A673 (cell line): ENCODE measurements around the gene SPRTN. TPM values are rescaled to one million over a fixed set of nuclear protein-coding genes. Genes with fewer than 3 reads are reported as not detected.
"Not testable (repeated sequence)": the region's sequence is repeated elsewhere in the genome, so short reads cannot be mapped to it uniquely, and the experiment has no call there.

Experiments used
- BruUV-seq: library from RNA; stranded (reverse); fragments of 400-500 nt; replicated peaks from 2 replicates; lab custom pipeline; 2021; lab: Mats Ljungman, UMichigan
- CTCF ChIA-PET: fragments of 300-600 bp; sonication (Branson Sonifier 250); formaldehyde crosslinking; loops from one replicate; lab custom pipeline; 2022; ENCODE audit warnings: antibody characterized with exemption; lab: Charles Lee
- POLR2A ChIA-PET: fragments of 300-600 bp; sonication (Branson Sonifier 250); formaldehyde crosslinking; loops from one replicate; lab custom pipeline; 2022; ENCODE audit warnings: antibody characterized with exemption; ENCODE audit not compliant: low non-redundant PET; lab: Charles Lee
- DNase-seq: peaks from one replicate; pipeline ENCODE4 v3.0.0-alpha.2; 2015; ENCODE audit warnings: low spot score
- H3K27ac ChIP-seq: fragments of 200-600 bp; sonication (generic); 2 replicates; pipeline ENCODE4 v1.5.1; 2016; ENCODE audit warnings: mixed run types, low read depth, mild to moderate bottlenecking, mixed read lengths, antibody characterized with exemption, low read length; ENCODE audit not compliant: poor library complexity, severe bottlenecking
- H3K27me3 ChIP-seq: fragments of 200-600 bp; sonication (generic); replicated peaks from 2 replicates; pipeline ENCODE4 v1.6.1; 2017; ENCODE audit warnings: mixed run types, low read depth, mild to moderate bottlenecking, mixed read lengths, antibody characterized with exemption, low read length; ENCODE audit not compliant: insufficient read depth, poor library complexity
- H3K36me3 ChIP-seq: fragments of 200-600 bp; sonication (generic); 2 replicates; pipeline ENCODE4 v1.6.1; 2016; ENCODE audit warnings: mixed run types, mild to moderate bottlenecking, mixed read lengths, antibody characterized with exemption, low read length; ENCODE audit not compliant: insufficient read depth, poor library complexity, severe bottlenecking
- H3K4me1 ChIP-seq: fragments of 200-600 bp; sonication (generic); 2 replicates; pipeline ENCODE4 v1.6.1; 2017; ENCODE audit warnings: mixed run types, mild to moderate bottlenecking, mixed read lengths, antibody characterized with exemption, low read length; ENCODE audit not compliant: insufficient read depth, poor library complexity, severe bottlenecking
- H3K4me3 ChIP-seq: fragments of 200-600 bp; sonication (generic); 2 replicates; pipeline ENCODE4 v1.5.1; 2016; ENCODE audit warnings: low read depth, mixed run types, mild to moderate bottlenecking, mixed read lengths, low read length; ENCODE audit not compliant: poor library complexity, severe bottlenecking
- H3K9me3 ChIP-seq: fragments of 200-600 bp; sonication (generic); 2 replicates; pipeline ENCODE4 v1.6.1; 2016; ENCODE audit warnings: mixed run types, low read depth, mild to moderate bottlenecking, mixed read lengths, antibody characterized with exemption, low read length; ENCODE audit not compliant: poor library complexity, severe bottlenecking
- EZH2 ChIP-seq: fragments of 200-600 bp; sonication (generic); IDR thresholded peaks from 2 replicates; pipeline ENCODE4 v1.6.1; 2017; ENCODE audit warnings: borderline replicate concordance, low read depth, mild to moderate bottlenecking, mixed read lengths, antibody characterized with exemption, low read length; ENCODE audit not compliant: poor library complexity, severe bottlenecking
- intact Hi-C: fragments of 100-400 bp; cut with micrococcal nuclease; formaldehyde crosslinking; loops from one replicate; pipeline ENCODE4 v1.10.0; 2022; ENCODE audit not compliant: unreplicated experiment
- total RNA-seq: library from RNA; stranded (reverse); gene quantifications from 2 replicates; pipeline ENCODE4 v1.2.3, GENCODE V29; 2021
- TF ChIP-seq, protein P1 (sequence below): fragments of 300-800, 200-600 bp; sonication (generic); conservative IDR thresholded peaks from 2 replicates; pipeline ENCODE4 v1.5.1; 2017; ENCODE audit warnings: low read depth, mild to moderate bottlenecking, antibody characterized with exemption, low read length, moderate library complexity, mixed read lengths

SPRTN gene
- total RNA-seq, 1 experiment from 2014 or later, result 27.2 TPM

DNA sequence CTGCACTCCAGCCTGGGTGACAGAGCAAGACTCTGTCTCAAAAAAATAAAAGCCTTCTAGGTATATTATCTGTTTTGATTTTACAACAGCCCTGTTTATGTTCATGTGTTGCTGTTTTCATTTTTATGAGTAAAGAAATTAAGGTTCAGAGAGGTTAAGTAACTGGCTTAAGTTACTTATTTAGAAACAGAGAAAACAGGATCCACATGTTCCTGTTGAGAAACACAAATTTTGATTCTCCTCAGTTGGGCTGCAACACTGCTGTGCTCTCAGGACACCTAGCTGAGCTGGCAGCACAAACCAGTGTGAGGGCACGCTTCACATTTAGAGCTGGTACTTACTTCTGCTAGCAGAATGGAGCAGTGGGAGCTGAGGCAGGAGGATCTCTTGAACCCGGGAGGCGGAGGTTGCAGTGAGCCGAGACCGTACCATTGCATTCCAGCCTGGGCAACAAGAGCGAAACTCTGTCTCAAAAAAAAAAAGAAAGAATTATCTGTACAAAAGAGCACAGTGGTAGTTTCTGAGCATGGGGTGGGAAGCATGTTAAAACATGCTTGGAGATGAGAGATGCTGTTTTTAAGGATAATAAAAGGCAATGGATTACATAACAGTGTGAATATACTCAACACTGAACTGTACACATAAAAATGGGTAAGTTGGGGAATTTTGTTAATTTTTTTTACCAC lies 2.4 kb downstream of the SPRTN start:
- intact Hi-C loops, result no loop called here
- no peak for DNase-seq
- ChIA-PET CTCF (no interaction called here), POLR2A (interaction anchor here (0.6 to 0.7 kb wide), 2 partner anchors 19 to 54 kb away, joined by 3 read pairs; no protein-coding TSS in a partner anchor)
- H3K4me3 ChIP-seq, result no peak overlapping the region
- peaks cover 9% of the 10 kb centered on the region for H3K36me3 ChIP-seq
- peaks cover 6% of the 10 kb centered on the region for H3K4me1 ChIP-seq
- no peak for TF ChIP-seq EZH2
- TF ChIP-seq, protein P1, sequence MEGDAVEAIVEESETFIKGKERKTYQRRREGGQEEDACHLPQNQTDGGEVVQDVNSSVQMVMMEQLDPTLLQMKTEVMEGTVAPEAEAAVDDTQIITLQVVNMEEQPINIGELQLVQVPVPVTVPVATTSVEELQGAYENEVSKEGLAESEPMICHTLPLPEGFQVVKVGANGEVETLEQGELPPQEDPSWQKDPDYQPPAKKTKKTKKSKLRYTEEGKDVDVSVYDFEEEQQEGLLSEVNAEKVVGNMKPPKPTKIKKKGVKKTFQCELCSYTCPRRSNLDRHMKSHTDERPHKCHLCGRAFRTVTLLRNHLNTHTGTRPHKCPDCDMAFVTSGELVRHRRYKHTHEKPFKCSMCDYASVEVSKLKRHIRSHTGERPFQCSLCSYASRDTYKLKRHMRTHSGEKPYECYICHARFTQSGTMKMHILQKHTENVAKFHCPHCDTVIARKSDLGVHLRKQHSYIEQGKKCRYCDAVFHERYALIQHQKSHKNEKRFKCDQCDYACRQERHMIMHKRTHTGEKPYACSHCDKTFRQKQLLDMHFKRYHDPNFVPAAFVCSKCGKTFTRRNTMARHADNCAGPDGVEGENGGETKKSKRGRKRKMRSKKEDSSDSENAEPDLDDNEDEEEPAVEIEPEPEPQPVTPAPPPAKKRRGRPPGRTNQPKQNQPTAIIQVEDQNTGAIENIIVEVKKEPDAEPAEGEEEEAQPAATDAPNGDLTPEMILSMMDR, result no peak
- no peak overlapping the region for H3K27ac ChIP-seq
- H3K27me3 ChIP-seq, result no peaks in the 10 kb centered on the region
- BruUV-seq, result no TSS peak
- no peaks in the 10 kb centered on the region for H3K9me3 ChIP-seq

DNA sequence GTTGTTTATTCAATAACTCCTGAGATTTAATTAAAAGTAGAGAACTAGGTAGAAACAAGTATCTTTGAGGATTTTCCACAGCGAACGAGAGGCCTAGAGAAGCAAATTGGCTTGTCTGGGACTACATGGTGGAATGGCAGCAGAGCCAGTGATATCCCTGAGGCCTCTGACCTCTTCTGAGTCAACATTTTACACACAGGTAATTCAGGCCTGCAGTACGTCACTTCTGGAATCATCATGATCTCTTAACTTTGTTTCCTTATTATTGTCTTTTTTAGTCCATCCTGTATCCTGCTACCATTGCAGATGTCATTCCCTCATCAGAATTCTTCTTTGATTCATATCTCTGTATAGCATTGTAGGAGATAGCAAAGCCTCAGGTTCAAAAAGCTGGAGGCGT lies 9.9 kb downstream of the SPRTN start:
- CTCF ChIA-PET, result no interaction called here
- H3K36me3 ChIP-seq, result peaks cover 43% of the 10 kb centered on the region

DNA sequence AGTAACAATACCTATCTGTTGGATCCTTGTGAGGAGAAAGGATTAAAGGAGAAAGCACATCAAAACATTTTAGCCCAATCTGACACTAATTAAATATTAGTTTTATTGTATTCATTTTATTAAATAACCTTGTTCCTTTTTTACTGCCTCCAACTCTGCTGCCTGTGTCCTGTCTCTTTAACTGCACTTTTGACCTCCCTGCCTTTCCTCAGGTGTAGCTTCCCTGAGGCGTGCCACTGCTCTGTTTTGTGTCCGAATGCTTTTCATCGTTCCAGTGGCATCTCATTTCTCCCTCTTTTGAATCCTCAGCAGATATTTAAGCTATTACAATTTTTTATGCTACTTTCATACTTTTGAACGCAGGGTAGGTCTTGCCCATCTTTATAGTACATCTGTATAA lies 10.3 kb downstream of the SPRTN start:
- H3K27ac ChIP-seq, result no peak overlapping the region
- H3K27me3 ChIP-seq, result no peaks in the 10 kb centered on the region
- H3K9me3 ChIP-seq, result no peaks in the 10 kb centered on the region
- POLR2A ChIA-PET, result no interaction called here
- peaks cover 43% of the 10 kb centered on the region for H3K36me3 ChIP-seq
- no peak for TF ChIP-seq EZH2
- no peaks in the 10 kb centered on the region for H3K4me1 ChIP-seq
- intact Hi-C loops, result no loop called here
- DNase-seq, result no peak
- BruUV-seq, result no TSS peak
- CTCF ChIA-PET, result no interaction called here
- no peak overlapping the region for H3K4me3 ChIP-seq

More for the DNA sequence above, 9.9 kb downstream of the SPRTN start:
- Histone ChIP-seq H3K9me3 (no peaks in the 10 kb centered on the region), H3K27ac (no peak overlapping the region), H3K27me3 (no peaks in the 10 kb centered on the region), H3K4me3 (no peak overlapping the region), H3K4me1 (no peaks in the 10 kb centered on the region)
- intact Hi-C loops, result no loop called here
- TF ChIP-seq, protein P1, result no peak
- no peak for DNase-seq
- POLR2A ChIA-PET, result no interaction called here
- no TSS peak for BruUV-seq

DNA sequence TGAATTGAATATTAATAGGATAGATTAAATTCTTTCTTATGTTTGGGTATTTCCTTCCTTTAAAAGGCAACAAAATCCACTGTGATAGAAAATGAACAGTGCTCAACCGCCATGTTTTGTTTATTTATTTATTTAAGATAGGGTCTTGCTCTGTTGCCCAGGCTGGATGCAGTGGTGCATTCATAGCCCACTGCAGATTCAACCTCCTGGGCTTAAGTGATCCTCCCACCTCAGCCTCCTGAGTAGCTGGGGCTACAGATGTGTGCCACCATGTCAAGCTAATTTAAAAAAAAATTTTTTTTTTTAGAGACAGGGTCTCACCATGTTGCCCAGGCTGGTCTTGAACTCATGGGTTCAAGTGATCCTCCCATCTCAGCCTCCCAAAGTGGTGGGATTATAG lies 10.8 kb downstream of the SPRTN start:
- H3K4me1 ChIP-seq, H3K27me3 ChIP-seq, CTCF ChIA-PET, H3K27ac ChIP-seq, H3K9me3 ChIP-seq, DNase-seq, POLR2A ChIA-PET, intact Hi-C loops, H3K4me3 ChIP-seq, BruUV-seq: not testable (repeated sequence)
- peaks cover 41% of the 10 kb centered on the region for H3K36me3 ChIP-seq
